Endothelial cell of umbilical vein (primary cell): ENCODE measurements around the gene CDS2.

ENCODE experiments used
- EZH2 ChIP-seq: IDR thresholded peaks from 2 replicates; pipeline ENCODE4 v1.6.1; 2012; ENCODE audit warnings: borderline replicate concordance, low read depth, mild to moderate bottlenecking, moderate library complexity, low read length, inconsistent platforms; ENCODE audit not compliant: severe bottlenecking
- JUN ChIP-seq: IDR thresholded peaks from 2 replicates; pipeline ENCODE4 v1.6.1; 2011; ENCODE audit warnings: borderline replicate concordance, low read depth; ENCODE audit not compliant: insufficient read length, insufficient read depth
- POLR2A ChIP-seq: IDR thresholded peaks from 2 replicates; pipeline ENCODE4 v1.6.1; 2012; ENCODE audit warnings: low read depth, mild to moderate bottlenecking, control low read depth, low read length
- POLR2AphosphoS5 ChIP-seq: IDR thresholded peaks from 2 replicates; pipeline ENCODE4 v1.6.1; 2012; ENCODE audit warnings: low read depth, mild to moderate bottlenecking, control low read depth, low read length, moderate library complexity; ENCODE audit not compliant: insufficient read depth
- TF ChIP-seq, protein P1 (sequence below), 2 donors: IDR thresholded peaks; 1 replicate in 1 of 2; 2 replicates in 1 of 2; pipeline ENCODE4 v1.5.1; 2011; ENCODE audit warnings: low read length in 2 of 2, mild to moderate bottlenecking in 2 of 2, moderate library complexity in 2 of 2, control low read depth in 1 of 2, inconsistent platforms in 1 of 2, low read depth in 1 of 2; ENCODE audit not compliant: insufficient read depth in 1 of 2; ENCODE audit errors: extremely low read depth in 1 of 2
- TF ChIP-seq, protein P2 (sequence below): IDR thresholded peaks from 2 replicates; pipeline ENCODE4 v1.6.1; 2011; ENCODE audit not compliant: insufficient read depth, insufficient read length

DNA sequence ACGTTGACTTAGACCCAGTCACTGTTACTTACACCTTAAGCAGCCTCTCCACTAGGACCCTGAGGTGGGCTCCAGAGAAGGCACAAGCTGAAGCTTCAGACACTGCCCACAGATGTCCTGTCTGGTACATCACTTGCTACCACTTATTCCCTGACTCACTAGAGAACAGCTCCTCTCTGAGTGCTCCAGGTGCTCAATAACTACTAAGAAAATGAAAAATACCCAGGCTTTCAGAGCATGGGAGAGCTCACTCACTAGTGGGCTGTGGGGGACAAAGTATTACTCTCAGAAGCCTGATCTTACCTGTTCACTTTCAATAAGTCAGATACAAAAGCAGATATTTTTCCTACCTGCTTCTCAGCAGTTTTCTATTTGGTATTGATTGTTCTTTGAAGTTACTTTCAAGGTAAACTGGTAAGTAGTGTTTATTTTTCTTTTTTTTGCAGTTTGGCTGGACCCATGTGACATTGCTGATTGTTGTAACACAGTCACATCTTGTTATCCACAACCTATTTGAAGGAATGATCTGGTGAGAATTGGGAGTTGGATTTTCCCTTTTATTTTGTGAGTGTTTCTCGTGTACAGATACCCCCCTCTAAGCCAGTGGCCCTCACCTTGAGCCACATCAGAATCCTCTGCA lies 55.9 kb downstream of the CDS2 start:
- TF ChIP-seq, protein P1, sequence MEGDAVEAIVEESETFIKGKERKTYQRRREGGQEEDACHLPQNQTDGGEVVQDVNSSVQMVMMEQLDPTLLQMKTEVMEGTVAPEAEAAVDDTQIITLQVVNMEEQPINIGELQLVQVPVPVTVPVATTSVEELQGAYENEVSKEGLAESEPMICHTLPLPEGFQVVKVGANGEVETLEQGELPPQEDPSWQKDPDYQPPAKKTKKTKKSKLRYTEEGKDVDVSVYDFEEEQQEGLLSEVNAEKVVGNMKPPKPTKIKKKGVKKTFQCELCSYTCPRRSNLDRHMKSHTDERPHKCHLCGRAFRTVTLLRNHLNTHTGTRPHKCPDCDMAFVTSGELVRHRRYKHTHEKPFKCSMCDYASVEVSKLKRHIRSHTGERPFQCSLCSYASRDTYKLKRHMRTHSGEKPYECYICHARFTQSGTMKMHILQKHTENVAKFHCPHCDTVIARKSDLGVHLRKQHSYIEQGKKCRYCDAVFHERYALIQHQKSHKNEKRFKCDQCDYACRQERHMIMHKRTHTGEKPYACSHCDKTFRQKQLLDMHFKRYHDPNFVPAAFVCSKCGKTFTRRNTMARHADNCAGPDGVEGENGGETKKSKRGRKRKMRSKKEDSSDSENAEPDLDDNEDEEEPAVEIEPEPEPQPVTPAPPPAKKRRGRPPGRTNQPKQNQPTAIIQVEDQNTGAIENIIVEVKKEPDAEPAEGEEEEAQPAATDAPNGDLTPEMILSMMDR (IDR thresholded peaks at IDR 0.05; ENCODE audit: extremely low read depth in 1 of 2, insufficient read depth in 1 of 2, low read depth in 1 of 2, low read length in 2 of 2) = no peak
- TF ChIP-seq POLR2A = no peak
- no peak for TF ChIP-seq POLR2AphosphoS5
- no peak for TF ChIP-seq JUN
- TF ChIP-seq, protein P2, sequence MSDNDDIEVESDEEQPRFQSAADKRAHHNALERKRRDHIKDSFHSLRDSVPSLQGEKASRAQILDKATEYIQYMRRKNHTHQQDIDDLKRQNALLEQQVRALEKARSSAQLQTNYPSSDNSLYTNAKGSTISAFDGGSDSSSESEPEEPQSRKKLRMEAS = no peak
- TF ChIP-seq EZH2 = no peak
